ENCODE results near the gene RASL10B. TPM values are rescaled to one million over a fixed set of nuclear protein-coding genes. Genes with fewer than 3 reads are reported as not detected.

Gene RASL10B
- total and polyA plus RNA-seq, 7 donors, result 0.60 to 5.5 (median 3.6) TPM; not detected in 1

DNA sequence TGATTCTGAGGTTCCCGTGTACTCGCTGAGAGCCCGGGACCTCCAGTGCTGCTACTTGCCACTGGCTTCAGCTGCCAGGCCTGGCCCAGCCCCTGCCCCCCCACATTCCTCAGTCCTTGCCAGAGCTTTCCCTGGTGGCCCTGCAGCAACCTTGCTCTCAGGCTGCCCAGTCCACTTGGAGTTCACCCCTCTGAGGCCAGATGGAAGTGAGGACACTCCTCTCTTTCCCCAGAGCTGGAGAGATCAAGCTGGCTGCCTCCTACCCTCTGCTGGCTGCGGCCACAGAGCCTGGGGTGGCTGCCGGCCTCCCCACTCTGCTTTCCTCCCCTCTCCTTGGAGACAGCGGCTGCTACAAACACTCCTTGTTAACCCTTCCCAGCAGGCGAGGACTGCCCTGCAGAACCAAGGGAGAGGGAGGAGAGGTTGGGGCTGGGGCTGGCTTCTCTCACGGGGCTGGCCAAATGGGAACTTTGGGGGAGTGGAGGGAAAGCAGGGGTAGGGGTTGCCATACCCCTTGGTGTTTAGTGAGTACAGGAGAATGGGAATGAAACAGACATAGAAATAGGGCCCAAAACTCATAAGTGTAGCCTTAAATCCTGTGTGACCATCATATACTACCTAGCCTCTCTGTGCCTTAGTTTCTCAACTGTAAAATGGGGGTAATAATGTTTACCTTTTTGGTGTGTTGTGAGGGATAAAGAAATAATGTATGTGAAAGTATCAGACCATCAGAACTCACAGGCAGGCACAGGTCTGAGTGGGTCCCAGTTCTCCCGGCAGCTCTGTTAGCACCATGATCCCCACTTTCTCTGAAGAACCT lies 21.7 kb downstream of the RASL10B start, which contains the start of gene GAS2L2:
Gene GAS2L2, minus strand, starts transcription at position 295 of the 820 bp plus-strand sequence. CDS start 389 bp downstream, outside the sequence.
- H3K27me3 ChIP-seq, result peaks cover 20 to 48% (median 31%) of the 10 kb centered on the region in 3 donors
- H3K9me3 ChIP-seq, result no peaks in the 10 kb centered on the region
- H3K4me1 ChIP-seq, result peaks cover 0 to 20% (median 13%) of the 10 kb centered on the region in 4 donors
- H3K36me3 ChIP-seq, result no peaks in the 10 kb centered on the region
- WGBS, 2 donors, result 54 to 56% methylated on average over 9 of the region's 9 CpGs
- TF ChIP-seq POLR2AphosphoS5 (IDR thresholded peaks at IDR 0.05) (no peak), EP300 (IDR thresholded peaks at IDR 0.05) (no peak), POLR2A (IDR thresholded peaks at IDR 0.05) (no peak)
- TF ChIP-seq, protein P1, sequence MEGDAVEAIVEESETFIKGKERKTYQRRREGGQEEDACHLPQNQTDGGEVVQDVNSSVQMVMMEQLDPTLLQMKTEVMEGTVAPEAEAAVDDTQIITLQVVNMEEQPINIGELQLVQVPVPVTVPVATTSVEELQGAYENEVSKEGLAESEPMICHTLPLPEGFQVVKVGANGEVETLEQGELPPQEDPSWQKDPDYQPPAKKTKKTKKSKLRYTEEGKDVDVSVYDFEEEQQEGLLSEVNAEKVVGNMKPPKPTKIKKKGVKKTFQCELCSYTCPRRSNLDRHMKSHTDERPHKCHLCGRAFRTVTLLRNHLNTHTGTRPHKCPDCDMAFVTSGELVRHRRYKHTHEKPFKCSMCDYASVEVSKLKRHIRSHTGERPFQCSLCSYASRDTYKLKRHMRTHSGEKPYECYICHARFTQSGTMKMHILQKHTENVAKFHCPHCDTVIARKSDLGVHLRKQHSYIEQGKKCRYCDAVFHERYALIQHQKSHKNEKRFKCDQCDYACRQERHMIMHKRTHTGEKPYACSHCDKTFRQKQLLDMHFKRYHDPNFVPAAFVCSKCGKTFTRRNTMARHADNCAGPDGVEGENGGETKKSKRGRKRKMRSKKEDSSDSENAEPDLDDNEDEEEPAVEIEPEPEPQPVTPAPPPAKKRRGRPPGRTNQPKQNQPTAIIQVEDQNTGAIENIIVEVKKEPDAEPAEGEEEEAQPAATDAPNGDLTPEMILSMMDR (IDR thresholded peaks at IDR 0.05), result no peak
- no peak for DNase-seq
- intact Hi-C loops (cut with DNase I), result no loop called here
- H3K4me3 ChIP-seq, result no peak within 1 kb of the TSS
- peak within 1 kb of the TSS in 1 of 4 donors; percentile 14 for H3K27ac ChIP-seq

DNA sequence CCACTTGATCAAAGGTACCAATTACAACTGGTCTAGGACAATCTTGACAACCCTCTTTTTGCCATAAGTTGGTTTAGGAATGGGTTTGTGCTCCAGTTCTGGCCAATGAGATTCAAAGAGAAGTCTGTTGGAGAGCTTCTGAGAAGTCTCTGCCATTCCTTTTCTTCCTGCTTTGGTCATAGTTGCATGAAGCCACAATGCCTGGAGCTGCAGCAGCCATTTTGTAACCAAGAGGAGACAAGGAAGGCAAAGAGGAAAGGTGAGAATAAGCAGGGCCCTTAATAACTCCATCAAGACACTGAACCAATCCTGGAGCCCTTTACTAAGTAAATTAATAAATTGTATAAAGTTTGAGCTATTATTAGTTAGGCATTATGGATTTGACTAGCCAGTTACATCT lies 25.8 kb downstream of the RASL10B start:
- TF ChIP-seq POLR2AphosphoS5 (IDR thresholded peaks at IDR 0.05) (no peak), POLR2A (IDR thresholded peaks at IDR 0.05) (no peak), EP300 (IDR thresholded peaks at IDR 0.05) (no peak)
- TF ChIP-seq, protein P1 (IDR thresholded peaks at IDR 0.05), result no peak
- intact Hi-C loops (cut with DNase I), result no loop called here
- no peaks in the 10 kb centered on the region for H3K36me3 ChIP-seq
- H3K27ac ChIP-seq, result no peak overlapping the region
- H3K4me3 ChIP-seq, result no peak overlapping the region
- no peaks in the 10 kb centered on the region for H3K9me3 ChIP-seq
- no peak for DNase-seq
- H3K4me1 ChIP-seq, result peaks cover 0 to 11% (median 4%) of the 10 kb centered on the region in 4 donors
- H3K27me3 ChIP-seq, result peaks cover 4 to 12% (median 8%) of the 10 kb centered on the region in 3 donors

DNA sequence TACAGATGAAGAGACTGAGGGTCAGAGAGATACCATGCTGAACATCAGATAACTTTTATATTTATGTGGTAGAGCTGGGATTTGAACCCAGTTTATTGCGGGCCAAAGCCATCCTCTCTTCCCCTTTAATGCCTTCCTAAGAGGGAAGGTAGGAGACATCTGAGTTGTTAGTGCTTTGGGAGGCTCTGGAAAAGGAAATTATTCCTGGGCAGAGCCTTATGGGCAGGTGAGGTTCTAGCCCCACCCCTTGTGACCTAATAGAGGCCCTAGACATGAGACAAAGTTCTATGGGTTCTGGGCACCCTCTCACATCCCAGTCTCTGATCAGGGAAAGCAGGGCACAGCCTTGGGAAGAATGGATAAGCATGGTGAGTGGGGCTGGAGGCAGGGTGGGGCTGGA lies 29.1 kb downstream of the RASL10B start, which contains the start of gene C17orf50:
Gene C17orf50, plus strand, starts transcription at position 301 of the 400 bp plus-strand sequence. Its CDS starts 55 bp downstream, at position 356.
- Histone ChIP-seq H3K9me3 (no peaks in the 10 kb centered on the region), H3K27me3 (no peaks in the 10 kb centered on the region), H3K27ac (no peak within 1 kb of the TSS), H3K4me1 (peaks cover 0 to 22% (median 19%) of the 10 kb centered on the region in 4 donors), H3K4me3 (no peak within 1 kb of the TSS), H3K36me3 (no peaks in the 10 kb centered on the region)
- TF ChIP-seq POLR2A (IDR thresholded peaks at IDR 0.05) (no peak), EP300 (IDR thresholded peaks at IDR 0.05) (no peak), POLR2AphosphoS5 (IDR thresholded peaks at IDR 0.05) (no peak)
- TF ChIP-seq, protein P1 (IDR thresholded peaks at IDR 0.05), result no peak
- DNase-seq, result no peak
- whole genome bisulfite sequencing, 2 donors, result 83 to 100% methylated on average over 1 of the region's 1 CpG
- intact Hi-C loops (cut with DNase I), result no loop called here

DNA sequence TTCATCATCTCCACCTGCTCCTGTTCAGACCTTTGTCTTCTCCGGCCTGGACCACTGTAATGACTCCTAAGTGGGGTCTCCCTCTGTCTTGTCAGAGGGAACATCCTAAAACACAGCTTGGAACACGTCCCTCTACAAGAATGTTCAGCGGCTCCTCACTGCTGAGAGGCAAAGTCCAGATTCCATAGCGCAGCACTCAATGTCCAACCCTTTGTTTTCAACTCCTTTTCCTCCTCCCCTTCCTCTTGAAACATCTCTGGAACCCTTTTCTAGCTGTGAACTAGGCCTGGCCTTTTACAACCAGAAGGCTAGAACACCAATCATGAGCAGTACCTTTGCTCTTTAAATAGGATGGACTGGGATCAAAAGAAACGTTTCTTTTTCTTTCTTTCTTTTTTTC lies 30.2 kb downstream of the RASL10B start:
- Histone ChIP-seq H3K27me3 (no peaks in the 10 kb centered on the region), H3K4me3 (no peak overlapping the region), H3K36me3 (no peaks in the 10 kb centered on the region), H3K27ac (no peak overlapping the region), H3K4me1 (peaks cover 0 to 31% (median 20%) of the 10 kb centered on the region in 4 donors), H3K9me3 (no peaks in the 10 kb centered on the region)
- intact Hi-C loops (cut with DNase I), result no loop called here
- DNase-seq, result no peak
- 70 to 83% methylated on average over 5 of the region's 5 CpGs for WGBS, 2 donors
- TF ChIP-seq, protein P1 (IDR thresholded peaks at IDR 0.05), result no peak
- TF ChIP-seq POLR2AphosphoS5 (IDR thresholded peaks at IDR 0.05), result no peak
- TF ChIP-seq EP300 (IDR thresholded peaks at IDR 0.05), result no peak
- TF ChIP-seq POLR2A (IDR thresholded peaks at IDR 0.05), result no peak

Data from sigmoid colon (tissue), 7 donors.